ENCODE results near the gene PRMT5.

- peak; percentile 73 for TF ChIP-seq CTCF (conservative IDR thresholded peaks at IDR 0.05)
- no peak for TF ChIP-seq ZFX (IDR thresholded peaks at IDR 0.05)
Observed at GRCh38 chr14:22872833-22873520, 56.2 kb downstream of the PRMT5 start.
